ENCODE results near the gene SUDS3.
"Not testable (repeated sequence)": the region's sequence is repeated elsewhere in the genome, so short reads cannot be mapped to it uniquely, and the experiment has no call there.

The SUDS3 gene

DNA sequence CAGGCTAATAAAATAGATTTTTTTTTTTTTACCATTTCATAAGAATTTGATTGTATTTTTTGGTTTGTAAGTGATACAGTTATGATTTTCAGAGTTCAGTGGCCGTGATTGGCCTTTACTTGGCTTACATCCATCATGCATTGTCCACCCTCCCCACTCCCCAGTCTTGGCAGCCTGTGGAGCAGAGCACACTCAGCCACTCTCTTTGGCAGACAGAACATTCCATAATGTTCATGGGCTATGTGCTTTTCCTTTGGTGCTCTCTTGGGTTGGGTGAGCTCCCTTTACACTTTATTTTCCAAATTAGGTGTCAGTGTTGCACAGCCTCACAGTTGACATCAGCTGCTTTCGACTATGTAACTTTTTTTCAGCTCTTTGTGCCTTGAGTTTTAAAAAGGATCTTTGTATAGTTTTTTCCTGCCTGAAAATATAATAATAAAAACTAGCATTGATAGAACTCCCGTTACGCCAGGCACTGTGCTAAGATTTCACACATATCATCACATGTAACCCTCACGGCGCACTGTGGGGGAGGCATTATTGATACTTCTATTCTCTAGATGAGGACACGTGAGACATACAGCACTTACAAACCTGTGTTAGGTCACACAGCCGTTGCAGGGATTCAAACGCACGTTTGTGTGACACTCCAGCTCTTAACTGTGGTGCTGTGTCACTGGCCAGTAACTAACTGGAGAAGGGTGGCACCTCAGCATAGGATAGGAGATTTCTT lies 21.5 kb downstream of the SUDS3 start:
- no peak for DNase-seq (ENCODE audit: low read depth in 2 of 2)

- no peak for DNase-seq (ENCODE audit: low read depth in 2 of 2)
Observed at GRCh38 chr12:118398524-118398923, 22.2 kb downstream of the SUDS3 start.

GRCh38 chr12:118398940-118399339 lies 22.6 kb downstream of the SUDS3 start:
- no peak for DNase-seq (ENCODE audit: low read depth in 2 of 2)

- DNase-seq (ENCODE audit: low read depth in 2 of 2): no peak
Observed at GRCh38 chr12:118402251-118402650, 25.9 kb downstream of the SUDS3 start.

GRCh38 chr12:118404876-118405521 lies 28.6 kb downstream of the SUDS3 start:
- DNase-seq (ENCODE audit: low read depth in 2 of 2): peak; percentile 30 to 41

DNA sequence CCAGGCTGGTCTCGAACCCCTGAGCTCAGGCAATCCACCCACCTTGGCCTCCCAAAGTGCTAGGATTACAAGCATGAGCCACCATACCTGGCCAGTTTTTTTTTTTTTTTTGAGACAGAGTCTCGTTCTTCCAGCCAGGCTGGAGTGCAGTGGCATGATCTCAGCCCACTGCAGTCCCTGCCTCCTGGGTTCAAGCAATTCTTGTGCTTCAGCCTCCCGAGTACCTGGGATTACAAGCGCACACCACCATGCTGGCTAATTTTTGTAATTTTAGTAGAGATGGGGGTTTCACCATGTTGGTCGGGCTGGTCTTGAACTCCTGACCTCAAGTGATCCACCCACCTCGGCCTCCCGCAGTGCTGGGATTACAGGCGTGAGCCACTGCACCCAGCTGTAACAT lies 31.9 kb downstream of the SUDS3 start:
- DNase-seq (ENCODE audit: low read depth in 2 of 2): not testable (repeated sequence)

DNA sequence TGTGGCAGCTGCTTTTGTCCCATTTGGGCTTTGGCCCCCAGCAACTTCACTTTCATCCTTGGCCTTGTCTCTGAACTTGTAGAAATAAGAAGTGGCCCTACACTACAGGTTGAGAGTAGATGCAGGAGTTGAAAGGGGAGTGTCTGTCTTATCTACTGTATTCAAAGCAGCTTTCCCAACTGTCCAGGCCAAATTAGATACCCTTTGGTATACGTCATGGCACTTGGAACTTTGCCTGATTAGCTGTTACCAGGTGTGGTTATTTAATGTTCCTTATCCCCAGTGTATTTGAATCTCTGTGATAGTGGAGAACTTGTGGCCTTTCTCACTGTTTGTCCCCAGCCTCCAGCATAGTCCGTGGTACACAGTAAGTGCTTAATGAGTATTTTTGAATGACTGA lies 33.5 kb downstream of the SUDS3 start:
- DNase-seq (ENCODE audit: low read depth in 2 of 2): no peak

DNA sequence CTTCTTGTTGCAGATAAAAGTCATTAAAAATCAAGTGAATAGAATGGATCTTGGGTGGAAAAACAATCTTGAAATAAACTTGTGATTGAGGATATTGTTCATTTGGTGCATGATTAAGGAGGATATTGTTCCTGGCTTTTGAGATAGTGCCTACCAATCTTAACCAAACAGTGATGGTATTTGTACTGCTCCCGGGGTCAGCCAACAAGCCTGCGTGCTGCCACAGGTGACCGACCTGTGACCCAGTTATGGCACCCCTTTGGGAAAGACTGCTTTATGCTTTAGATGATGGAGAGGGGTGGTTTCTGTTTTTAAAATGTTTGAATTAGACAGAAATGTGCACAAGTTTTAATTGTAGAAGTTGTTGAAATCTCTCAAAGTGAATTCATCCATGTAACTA lies 41.6 kb downstream of the SUDS3 start:
- no peak for DNase-seq (ENCODE audit: low read depth in 2 of 2)

DNA sequence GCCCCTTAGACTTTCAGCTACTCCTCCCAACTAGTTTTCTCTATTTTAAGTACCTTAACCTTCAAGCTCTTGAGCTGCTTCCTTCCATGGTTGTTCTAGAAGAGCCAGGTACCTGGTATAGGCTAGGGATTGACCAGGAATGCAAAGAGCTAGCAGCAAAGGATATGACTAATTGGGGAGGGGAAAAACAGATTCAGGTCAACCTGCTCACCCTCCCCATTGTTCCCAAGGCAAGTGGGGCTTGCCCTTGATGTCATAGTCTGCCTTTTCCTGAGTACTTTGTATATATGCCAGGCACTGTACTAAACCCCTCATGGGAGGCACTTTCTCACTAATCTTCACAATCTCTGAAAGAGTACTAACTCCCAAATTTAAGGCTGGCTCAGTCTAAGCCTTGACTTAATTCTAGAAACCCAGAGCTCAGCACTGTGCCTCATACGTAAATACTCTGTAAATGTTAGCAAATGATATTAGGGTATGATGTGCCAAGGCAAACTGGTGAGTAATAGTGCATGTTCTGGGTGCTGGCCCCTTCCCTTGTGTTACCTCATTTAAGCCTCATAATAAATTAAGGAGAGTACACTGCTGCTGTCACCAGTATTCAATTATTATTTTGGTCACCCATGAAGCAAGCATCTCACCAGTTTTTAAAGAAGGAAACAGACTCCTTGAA lies 42.2 kb downstream of the SUDS3 start:
- DNase-seq (ENCODE audit: low read depth in 2 of 2): no peak

- DNase-seq (ENCODE audit: low read depth in 2 of 2): no peak
Observed at GRCh38 chr12:118420673-118421072, 44.3 kb downstream of the SUDS3 start.

- DNase-seq (ENCODE audit: low read depth in 2 of 2): no peak
Observed at GRCh38 chr12:118424884-118425283, 48.5 kb downstream of the SUDS3 start.

DNA sequence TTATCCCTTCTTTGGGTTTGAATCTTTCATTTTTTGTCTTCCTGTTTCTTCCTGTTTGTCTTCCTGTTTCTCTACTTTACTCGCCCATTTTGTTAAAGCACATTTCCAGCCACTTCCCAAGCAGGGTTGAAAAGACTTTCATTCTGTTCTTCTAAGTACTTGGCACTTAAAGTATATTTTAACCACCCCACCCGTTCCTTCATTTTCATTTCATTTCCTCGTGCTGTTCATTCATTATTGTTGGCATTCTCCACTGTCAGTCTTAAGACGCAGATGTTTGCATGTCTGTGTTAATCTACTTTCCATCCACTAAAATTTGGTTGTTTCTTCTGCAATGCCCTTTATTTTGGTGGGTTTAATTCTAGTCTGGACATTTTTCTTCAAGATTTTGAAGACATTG lies 49.0 kb downstream of the SUDS3 start:
- DNase-seq (ENCODE audit: low read depth in 2 of 2): no peak

GRCh38 chr12:118427819-118428218 lies 51.5 kb downstream of the SUDS3 start:
- DNase-seq (ENCODE audit: low read depth in 2 of 2): no peak

DNA sequence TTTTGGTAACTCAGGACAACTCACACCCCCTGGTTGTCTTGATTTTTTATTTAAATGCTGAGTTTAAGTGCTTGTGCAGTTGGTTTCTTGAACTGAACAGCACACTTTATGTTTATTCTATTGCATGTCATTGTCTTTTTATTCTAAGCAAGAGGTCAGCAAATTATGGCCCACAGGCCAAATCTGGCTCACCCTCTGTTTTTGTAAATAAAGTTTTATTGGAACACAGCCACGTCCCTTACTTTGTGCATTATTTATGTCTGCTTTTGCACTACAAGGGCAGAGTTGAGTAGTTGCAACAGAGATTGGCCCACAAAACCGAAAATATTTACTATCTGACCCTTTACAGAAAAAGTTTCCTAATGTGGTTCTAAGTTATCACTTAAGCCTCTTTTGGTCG lies 52.3 kb downstream of the SUDS3 start:
- DNase-seq (ENCODE audit: low read depth in 2 of 2): no peak

- DNase-seq (ENCODE audit: low read depth in 2 of 2): no peak
Observed at GRCh38 chr12:118429688-118430383, 53.5 kb downstream of the SUDS3 start.

DNA sequence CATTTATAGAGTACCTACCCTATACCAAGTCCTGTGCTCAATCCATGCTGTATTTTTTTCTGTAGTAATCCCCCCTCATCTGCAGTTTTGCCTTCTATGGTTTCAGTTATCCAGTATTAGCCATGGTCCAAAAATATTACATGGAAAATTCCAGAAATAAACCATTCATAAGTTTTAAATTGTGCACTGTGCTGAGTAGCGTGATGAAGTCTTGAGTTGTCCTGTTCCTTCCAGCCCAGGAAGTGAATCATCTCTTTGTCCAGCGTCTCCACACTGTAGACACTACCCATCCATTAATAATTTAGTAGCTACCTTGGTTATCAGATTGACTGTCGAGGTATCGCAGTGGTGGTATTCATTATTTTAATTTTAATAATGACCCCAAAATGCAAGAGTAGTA lies 54.2 kb downstream of the SUDS3 start:
- no peak for DNase-seq (ENCODE audit: low read depth in 2 of 2)

- DNase-seq (ENCODE audit: low read depth in 2 of 2): no peak
Observed at GRCh38 chr12:118432812-118433545, 56.6 kb downstream of the SUDS3 start.

DNA sequence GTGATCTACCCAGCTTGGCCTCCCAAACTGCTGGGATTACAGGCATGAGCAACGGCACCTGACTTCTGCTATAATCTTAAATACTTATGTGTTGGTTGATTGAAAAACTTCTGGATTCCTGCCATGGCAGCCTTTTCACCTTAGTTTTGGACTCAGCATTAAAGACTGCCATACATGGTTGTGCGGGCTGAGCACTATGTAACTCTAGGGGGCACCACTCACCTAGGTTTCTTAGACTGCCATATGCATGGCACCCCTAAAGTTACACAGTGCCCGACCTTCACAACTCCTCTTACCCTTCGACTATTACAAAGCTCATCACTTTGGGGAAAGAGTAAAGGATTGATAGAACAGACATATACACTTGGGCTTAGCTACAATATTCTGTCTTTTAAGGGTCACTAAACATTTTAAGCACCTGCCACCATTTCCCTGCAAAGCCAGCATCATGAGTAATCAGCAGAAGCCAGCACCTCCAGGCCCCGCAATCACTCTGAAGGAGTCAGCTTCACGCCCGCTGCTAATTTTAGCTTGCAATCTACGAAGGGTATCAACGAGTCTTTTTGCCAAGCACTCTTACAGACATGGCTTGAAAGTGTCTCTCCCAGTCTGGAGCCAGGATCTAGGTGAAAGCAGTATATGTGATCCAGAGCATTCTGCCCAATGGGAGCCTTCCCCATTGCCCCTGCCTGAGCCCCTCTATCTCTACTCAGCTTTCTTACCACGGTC lies 59.8 kb downstream of the SUDS3 start:
- no peak for DNase-seq (ENCODE audit: low read depth in 2 of 2)

DNA sequence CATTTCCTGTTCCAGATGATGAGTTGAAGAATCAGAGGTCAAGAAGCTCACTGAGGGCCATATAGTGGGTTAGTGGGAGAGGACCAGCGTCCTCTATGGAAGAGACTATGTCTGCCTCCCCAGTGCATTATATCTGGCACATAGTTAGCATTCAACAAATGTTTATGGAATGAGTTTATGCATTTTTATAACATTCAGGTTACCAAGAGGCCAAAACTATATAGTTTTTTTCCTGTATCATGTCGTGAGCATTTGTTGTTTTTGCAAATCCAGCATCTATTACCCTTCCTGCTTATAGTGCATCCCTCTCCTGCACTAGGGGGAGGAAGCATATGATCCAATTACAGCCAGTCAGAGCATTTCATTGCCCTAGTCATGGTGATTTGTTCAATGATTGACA lies 60.6 kb downstream of the SUDS3 start:
- no peak for DNase-seq (ENCODE audit: low read depth in 2 of 2)

DNA sequence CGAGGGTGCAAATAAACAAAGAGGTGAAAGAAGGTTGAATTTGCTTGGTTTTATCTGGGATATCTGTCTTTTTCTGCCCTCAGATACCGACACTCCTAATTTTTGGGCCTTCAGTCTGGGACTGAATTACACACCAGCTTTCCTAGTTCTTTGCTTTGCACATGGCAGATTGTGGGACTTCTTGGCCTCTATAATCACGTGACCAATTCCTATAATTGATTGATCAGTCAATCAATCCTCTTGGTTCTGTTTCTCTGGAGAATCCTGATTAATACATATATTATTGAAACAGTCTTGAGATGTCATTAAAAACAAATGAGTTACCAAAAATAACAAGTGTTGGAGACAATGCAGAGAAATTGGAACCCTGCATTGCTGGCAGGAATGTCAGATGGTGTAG lies 62.7 kb downstream of the SUDS3 start:
- DNase-seq (ENCODE audit: low read depth in 2 of 2): no peak

- no peak for DNase-seq (ENCODE audit: low read depth in 2 of 2)
Observed at GRCh38 chr12:118446247-118446646, 69.9 kb downstream of the SUDS3 start.

Data from stimulated activated CD8-positive, alpha-beta memory T cell treated with anti-CD3 and anti-CD28 coated beads, Interleukin-2, amount 100 ng/mL, for 48 hours (primary cell).